HG03469 (cell line): ENCODE measurements around the gene PET100.
"Not testable (repeated sequence)": the region's sequence is repeated elsewhere in the genome, so short reads cannot be mapped to it uniquely, and the experiment has no call there.

Experiments used
- ATAC-seq: cut with Tn5 transposase; IDR thresholded peaks from one replicate; pipeline ENCODE4 v1.9.1; 2021; ENCODE audit warnings: mild to moderate bottlenecking, moderate library complexity, moderate number of reproducible peaks; ENCODE audit not compliant: unreplicated experiment

PET100 gene

DNA sequence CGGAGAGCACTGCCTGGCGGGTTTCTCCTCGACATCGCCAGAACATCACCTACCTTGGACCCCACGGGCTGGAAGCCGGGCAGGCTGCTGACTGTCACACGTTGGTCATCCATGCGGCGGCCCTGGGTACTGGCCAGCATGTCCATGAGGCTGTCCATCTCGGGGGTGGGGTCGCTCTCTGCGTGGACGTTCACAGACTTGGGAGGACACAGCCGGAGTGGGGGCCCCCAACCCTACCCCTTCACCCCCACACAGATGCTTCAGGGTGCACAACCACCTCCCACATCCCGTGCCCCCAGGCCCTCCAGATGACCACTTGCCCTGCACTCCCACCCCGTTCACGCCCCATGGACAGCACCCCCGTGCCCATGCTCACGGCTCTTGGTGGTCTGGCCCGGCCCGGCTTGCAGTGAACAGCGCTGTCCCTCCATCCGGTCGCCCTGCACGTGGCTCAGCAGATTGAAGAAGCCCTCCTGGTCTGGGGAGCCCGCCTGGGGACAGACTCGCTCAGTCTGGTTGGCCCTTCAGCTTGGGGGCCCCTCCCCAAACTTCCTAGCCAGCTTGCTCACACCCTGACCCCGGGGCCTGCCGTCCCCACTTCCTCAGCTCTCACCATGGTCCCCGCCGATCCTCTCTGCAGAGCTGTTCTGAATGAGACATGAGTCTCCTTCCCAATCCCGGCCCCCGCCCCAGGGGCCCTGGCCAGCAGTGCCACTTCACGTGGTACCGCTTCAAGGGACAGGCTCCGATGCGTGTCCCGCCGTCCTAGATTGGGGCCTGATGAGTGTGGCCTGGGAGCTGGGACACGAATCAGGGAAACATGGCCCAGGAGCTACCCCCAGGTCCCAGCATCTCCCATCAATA, 3.0 kb downstream of the PET100 start:
- ATAC-seq, result no peak

DNA sequence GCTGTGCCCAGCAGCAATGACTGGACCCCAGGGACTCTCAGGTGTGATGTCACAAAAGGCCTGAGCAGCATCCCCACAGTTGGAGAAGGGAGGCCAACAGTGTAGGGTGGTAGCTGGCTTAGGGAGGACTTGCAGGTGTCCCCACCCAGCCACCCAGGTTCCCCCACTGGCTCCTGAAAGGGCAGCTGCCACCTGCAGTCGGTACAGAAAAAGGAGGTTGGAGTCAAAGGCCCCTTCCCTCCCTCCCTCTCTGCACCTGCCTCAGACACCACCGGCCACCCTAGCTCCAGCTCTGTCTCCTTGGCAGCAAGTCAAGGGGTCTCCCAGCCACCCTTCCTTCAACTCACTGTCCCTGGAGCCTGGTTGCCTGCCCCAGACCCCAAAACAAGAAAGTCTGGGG, 4.1 kb downstream of the PET100 start, which contains the start of gene PCP2:
Gene PCP2, minus strand, starts transcription at position 22 of the 400 bp plus-strand sequence. CDS start 262 bp downstream, outside the sequence.
- ATAC-seq, result no peak

DNA sequence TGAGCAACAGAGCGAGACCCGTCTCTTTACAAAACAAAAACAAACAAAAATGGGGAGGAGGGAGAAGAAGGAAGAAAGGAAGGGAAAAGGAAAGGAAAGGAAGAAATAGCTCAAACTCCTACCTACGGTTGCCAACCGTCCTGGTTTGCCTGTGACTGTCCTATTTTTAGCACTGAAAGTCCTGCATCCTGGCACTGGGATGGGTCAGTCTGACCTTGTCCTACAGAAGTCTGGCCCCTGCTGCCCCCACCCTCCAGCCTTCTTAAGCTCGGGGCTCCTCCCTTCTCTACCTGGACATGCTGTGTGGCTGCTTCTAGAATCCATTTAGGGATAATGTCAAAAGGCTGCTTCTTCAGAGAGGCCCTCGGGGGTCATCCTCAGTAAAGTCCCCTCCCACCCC, 6.1 kb downstream of the PET100 start:
- ATAC-seq, result no peak

DNA sequence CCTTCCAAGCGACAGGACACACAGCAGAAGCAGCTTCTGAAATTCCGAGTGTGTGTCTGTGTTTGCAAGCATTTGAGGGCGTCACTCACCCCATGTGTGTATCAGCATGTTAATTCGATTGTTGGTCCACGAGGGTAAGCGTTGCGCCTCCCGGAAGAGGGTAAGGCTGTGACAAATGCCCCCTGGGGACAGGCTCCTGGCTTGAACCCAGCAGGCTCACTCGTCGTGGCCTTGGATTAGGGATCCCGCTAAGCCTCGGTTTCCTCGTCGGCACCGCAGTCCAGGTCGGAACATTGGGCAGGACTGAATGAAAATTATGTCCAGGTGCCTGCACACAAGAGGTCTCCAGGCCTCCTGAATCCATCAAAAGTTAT, 6.7 kb downstream of the PET100 start:
- no peak for ATAC-seq

DNA sequence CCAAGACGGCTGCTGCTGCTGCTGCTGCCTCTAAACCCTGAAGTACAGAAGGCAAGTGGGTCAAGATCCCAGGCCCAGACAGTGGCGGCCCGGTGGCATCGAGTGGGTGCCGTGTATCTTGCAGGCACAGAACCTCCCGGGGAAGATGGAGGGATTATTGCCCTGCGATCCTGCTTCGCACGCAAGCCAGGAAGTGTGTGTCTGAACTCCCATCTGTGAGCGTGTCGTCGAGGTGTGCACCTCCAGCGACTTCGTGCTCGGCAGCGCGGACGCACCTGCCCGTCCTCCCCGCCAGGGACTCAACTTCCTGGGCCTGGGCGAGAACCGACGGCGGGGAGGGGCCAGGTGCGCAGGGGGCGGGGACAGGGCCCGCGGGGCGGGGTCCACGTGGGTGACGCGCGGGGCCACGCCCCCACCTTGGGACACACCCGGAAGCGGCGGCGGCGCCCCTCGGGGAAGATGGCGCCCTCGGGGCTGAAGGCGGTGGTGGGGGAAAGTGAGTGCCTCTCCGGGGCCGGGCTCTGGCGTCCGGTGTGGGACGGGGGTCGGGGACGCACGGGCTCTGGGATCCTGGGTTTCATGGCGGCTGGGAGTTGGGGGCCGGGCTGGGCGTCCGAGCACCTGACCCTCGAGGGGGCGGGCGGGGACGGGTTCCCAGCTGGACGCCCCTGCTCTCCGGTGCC, 7.2 kb downstream of the PET100 start, which contains the start of gene STXBP2:
Gene STXBP2, plus strand, starts transcription at position 420 of the 683 bp plus-strand sequence. Its CDS starts 40 bp downstream, at position 460.
- no peak for ATAC-seq

DNA sequence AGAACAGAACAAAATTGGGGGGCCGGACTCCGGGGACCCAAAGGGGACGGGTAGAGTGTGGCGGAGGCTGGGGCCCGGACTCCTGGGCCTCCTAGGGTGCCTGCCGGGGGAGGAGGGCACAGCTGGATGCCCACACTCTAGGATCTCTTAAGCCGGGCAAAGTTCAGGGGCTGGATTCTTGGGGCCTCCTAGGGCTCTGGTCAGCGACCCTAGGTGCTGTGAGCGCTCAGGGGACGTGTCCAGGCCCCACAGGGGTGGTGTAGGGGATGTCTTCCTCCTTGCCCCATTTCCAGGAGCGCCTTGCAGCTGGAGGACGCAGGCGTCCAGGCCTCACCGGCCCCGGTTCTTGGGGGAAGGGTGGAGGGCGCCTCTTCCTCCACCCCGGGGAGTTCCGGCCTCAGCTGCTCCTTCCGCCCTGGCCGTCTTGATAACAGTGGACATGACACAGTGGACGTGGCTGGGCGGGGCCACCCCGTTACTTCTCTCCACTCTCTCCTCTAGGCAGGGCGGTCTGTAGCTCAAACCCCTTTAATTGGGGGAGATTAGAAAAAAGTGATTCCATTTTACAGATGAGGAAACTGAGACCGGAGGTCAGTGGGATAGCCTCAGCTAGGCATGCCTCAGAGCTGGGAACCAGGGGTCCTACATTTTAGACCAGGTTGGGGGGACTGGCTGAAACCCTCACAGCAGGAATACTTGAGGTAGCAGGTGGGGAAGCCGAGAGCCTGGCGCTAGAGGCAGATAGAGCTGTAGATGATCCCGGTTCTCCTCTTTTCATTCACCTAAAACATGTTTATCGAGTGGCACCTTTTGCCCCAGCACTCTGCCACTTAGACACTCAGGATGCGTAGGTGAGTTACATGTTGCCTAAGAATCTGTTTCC, 8.0 kb downstream of the PET100 start:
- ATAC-seq, result no peak

DNA sequence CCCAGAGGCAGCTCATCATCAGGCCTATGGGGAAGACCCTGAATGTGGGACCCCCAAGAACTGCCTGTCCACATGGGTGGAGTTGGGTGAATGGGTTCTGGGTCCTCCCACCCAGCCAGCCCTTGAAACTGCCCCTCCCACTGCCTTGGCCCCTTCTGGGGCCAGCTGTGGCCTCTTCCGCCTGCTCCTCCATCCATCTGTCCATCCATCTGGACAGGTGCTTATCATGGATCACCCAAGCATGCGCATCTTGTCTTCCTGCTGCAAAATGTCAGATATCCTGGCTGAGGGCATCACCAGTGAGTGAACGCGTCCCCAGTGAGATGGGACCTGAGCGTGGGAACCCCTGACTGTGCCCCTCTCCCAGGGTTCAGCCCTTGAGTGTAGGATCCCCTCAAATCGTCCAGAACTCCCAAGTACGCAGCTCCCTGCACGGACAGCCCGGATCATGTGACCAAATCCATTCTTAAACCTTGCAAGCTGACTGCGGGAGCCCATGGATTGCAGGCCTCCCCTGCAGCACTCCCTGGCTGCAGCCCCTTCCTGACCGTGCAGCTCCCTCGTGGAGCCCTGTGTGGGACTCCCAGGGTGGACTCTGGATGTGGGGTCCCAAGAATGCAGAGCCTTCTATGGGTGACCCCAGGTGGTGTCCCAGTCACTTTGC, 9.3 kb downstream of the PET100 start:
- no peak for ATAC-seq

DNA sequence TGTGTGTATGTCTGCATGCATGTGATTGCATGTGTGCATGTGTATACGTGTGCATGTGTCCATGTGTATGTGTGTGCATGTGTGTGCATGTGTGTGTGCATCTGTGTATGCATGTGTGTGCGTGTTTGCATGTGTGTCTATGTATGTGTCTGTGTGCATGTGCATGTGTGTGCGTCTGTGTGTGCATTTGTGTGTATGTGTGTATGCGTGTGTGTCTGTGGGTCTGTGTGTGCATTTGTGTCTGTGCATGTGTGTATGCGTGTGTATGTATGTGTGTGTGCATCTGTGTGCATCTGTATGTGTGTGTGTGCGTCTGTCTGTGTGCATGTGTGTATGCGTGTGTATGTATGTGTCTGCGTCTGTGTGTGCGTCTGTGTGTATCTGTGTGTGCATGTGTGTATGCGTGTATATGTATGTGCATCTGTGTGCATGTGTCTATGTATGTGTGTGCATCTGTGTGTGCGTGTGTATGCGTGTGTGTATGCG, 10.3 kb downstream of the PET100 start:
- no peak for ATAC-seq

DNA sequence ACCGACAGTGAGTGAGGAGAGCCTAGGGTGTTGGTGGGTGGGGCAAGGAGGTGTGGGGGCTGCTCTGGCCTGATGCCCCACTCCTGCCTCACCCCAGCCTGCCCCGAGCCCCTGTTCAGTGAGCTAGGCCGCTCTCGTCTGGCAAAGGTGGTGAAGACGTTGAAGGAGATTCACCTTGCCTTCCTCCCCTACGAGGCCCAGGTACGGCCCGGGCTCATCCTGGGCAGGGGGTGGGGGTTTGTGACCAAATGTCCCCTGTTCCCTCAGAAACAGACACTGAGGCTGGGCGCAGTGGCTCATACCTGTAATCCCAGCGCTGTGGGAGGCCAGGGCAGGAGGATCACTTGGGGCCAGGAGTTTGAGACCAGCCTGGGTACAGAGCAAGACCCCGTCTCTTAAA, 11.2 kb downstream of the PET100 start:
- no peak for ATAC-seq

DNA sequence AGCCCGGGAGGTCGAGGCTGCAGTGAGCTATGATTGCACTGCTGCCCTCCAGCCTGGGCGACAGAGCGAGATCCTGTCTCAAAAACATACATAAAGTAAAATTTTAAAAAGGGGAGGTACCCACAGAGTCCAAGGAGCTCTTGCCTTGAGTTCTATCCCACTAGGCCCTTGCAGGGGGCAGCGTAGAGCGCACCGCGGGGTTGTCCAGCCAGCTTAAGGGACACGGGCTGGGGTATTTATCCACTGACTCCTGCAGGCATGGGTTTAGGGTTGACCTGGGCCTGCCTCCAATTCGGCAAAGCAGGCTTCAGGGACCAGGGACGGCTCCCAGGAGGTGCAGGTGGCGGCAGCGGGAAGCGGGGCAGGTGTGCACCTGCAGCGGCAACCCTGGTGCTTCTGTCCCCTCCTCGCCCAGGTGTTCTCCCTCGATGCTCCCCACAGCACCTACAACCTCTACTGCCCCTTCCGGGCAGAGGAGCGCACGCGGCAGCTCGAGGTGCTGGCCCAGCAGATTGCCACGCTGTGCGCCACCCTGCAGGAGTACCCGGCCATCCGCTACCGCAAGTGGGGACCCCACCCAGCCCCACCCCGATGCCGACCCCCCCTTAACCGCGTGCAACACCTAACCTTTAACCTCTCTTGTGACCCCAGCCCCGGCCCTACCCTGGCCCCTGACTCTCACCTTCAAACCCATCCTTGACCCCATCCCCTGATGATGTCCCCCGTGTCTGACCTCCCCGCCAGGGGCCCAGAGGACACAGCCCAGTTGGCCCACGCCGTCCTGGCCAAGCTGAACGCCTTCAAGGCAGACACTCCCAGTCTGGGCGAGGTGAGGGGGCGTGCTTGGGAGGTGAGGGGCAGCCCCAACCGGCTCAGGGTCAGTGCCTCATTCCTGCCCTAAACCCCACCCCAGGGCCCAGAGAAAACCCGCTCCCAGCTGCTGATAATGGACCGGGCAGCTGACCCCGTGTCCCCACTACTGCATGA, 12.0 kb downstream of the PET100 start:
- no peak for ATAC-seq

DNA sequence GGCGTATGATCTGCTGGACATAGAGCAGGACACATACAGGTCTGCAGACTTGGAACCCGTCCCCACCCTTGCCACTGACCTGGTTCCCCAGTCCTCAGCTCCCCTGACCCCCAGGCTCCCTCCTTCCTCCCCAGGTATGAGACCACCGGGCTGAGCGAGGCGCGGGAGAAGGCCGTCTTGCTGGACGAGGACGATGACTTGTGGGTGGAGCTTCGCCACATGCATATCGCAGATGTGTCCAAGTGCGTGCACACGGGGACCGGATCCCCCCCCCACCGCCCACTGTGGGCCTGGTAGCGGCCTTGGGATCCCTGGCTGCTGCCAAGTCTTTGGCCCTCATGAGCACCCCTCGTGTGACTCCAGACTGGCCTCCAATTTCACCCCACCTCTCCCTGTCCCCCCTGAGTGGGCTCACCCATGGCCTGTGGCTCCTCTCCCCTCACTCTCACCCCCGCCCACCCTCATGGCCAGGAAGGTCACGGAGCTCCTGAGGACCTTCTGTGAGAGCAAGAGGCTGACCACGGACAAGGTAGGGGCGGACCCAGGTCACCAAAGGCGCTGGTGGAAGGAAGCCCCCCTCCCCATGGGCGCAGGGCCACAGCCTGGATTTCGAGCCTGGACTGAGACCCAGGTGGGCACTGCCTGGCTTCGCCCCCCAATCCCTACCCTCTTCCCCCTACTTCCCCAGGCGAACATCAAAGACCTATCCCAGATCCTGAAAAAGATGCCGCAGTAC, 12.9 kb downstream of the PET100 start:
- ATAC-seq, result no peak

DNA sequence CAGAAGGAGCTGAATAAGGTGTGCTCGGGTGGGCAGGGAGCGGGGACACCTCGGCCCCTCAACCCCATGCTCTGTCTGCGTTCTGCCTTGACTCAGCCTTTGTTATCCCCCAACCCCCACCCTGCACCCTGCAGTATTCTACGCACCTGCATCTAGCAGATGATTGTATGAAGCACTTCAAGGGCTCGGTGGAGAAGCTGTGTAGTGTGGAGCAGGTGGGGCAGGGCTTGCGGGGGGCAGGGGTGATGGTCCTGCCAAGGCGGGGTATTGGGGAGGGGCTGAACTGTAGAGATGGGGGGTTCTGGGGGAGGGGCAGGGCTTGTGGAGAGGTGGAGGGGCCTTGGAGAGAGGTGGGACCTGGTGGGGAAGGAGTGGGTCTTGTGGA, 13.4 kb downstream of the PET100 start:
- ATAC-seq, result no peak

DNA sequence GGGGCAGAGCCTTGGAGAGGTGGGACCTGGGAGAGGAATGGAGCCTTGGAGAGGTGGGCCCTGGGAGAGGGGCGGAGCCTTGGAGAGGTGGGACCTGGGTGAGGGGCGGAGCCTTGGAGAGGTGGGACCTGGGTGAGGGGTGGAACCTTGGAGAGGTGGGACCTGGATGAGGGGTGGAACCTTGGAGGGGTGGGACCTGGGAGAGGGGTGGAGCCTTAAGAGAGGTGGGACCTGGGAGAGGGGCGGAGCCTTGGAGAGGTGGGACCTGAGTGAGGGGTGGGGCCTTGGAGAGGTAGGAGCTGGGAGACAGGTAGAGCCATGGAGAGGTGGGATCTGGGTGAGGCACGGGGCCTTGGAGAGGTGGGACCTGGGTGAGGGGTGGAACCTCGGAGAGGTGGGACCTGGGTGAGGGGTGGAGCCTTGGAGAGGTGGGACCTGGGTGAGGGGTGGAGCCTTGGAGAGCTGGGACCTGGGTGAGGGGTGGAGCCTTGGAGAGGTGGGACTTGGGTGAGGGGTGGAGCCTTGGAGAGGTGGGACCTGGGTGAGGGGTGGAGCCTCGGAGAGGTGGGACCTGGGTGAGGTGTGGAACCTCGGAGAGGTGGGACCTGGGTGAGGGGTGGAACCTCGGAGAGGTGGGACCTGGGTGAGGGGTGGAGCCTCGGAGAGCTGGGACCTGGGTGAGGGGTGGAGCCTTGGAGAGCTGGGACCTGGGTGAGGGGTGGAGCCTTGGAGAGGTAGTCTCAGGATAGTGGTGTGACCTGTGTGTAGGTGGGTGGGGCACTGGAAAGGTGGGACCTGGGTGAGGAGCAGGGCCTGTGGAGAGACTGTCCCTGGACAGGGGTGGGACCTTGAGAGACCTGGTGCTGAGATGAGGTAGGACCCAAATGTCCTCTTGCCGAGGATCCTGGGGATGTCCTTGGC, 14.3 kb downstream of the PET100 start:
- not testable (repeated sequence) for ATAC-seq

DNA sequence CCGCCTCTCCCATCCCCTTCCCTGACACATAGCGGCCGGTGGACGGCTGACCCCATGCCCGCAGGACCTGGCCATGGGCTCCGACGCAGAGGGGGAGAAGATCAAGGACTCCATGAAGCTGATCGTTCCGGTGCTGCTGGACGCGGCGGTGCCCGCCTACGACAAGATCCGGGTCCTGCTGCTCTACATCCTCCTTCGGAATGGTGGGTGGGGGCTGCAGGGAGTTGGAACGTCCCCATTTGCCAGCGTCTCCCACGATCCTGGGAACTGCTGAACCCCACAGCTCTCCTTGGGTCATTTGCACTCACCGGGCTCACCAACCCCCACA, 14.9 kb downstream of the PET100 start:
- ATAC-seq, result no peak

DNA sequence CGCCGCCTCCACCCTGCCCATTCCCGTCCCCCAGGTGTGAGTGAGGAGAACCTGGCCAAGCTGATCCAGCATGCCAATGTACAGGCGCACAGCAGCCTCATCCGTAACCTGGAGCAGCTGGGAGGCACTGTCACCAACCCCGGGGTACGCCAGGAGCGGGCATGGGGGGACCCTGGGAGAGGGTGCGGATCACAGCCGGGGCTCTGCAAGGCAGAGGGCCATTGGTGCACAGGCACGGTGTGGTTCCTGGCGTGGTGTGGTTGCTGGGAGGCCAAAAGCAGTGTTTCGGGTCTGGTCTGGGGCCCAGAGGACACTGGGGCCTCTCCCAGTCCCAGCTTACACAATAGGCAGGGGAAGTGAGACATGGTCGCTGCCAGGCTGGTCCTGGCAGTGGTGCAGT, 15.6 kb downstream of the PET100 start:
- no peak for ATAC-seq

DNA sequence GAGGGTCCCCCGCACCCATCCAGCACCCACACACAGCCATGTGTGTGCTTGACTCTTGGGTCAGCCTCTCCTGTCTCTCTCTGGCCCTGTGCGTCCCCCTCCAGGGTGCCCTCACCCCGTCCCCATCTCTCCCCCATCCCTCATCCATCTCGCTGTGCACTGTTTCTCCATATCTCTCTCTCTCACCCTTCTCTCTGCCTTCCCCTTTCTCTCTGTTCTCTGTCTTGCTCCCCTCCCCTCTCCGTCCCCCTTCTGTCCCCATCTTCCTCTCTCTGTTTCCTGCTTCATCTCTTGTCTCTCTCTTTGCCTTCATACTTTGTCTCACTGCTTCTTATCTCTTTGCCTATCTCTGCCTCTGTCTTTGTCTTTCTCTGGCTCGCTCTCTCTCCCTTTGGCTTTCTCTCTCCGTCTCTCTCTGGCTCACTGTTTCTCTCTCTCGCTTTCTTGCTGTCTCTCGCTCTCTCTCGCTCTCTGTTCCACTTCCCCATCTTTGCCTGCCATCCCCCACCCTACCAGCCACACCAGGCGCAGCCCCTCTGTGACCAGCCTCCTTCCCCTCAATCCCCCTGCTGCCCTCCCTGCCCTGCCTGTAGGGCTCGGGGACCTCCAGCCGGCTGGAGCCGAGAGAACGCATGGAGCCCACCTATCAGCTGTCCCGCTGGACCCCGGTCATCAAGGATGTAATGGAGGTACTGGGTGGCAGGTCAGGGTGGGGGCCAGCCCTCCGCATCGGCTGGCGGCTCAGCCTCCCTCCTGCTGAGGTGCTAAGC, 16.2 kb downstream of the PET100 start:
- no peak for ATAC-seq

DNA sequence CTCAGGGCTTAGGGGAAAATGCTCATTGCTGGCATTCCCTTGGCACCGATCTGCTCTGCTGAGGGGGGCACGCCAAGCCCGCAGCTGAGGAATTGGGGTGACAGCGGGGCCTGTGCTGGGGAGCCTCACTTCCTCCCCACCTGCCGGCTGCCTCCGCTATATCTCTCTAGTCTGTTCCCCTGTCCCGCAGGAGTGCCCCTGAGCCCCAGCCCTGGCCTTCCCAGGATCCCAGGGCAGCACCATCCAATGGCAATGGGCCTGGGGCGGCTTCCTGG, 16.8 kb downstream of the PET100 start:
- no peak for ATAC-seq
